SK-N-SH treated with all-trans-retinoic acid at 6 μM for 48 hours (cell line): ENCODE measurements around the gene DAD1.

Experiments used
- SNAI2 ChIP-seq: fragments of 250-450 bp; sonication (Bioruptor Pico); IDR thresholded peaks from 2 replicates; pipeline ENCODE4 v1.5.0; 2020; ENCODE audit warnings: mild to moderate bottlenecking, moderate library complexity
- ZC3H10 ChIP-seq: fragments of 250-450 bp; sonication (Bioruptor Pico); IDR thresholded peaks from 2 replicates; pipeline ENCODE4 v1.5.1; 2021; ENCODE audit warnings: mild to moderate bottlenecking, moderate library complexity

- TF ChIP-seq SNAI2 (CRISPR knock-in tag) (no peak), ZC3H10 (CRISPR knock-in tag) (no peak)
Observed at GRCh38 chr14:22526744-22527143, 62.3 kb downstream of the DAD1 start.
